Heart right ventricle (tissue), 16 donors: ENCODE results near the gene CBX6. TPM values are rescaled to one million over a fixed set of nuclear protein-coding genes. Genes with fewer than 3 reads are reported as not detected.

Experiments
- ATAC-seq, 8 donors: fragments of 200-7000 bp; cut with Tn5 transposase; one replicate each; pipeline ENCODE4 v1.9.1; 2020; ENCODE audit warnings: mild to moderate bottlenecking in 8 of 8, moderate library complexity in 8 of 8, moderate number of reproducible peaks in 1 of 8
- DNase-seq, 2 donors: peaks; one replicate each; pipeline ENCODE4 v3.0.0-alpha.2; 2020
- H3K27ac ChIP-seq, 10 donors: fragments of 200-600 bp; sonication (generic) in 2 of 10; one replicate each; pipeline versions ENCODE4 v1.5.0 to v1.8.0; 2020 to 2022; ENCODE audit warnings: mild to moderate bottlenecking in 3 of 10
- H3K27me3 ChIP-seq, 7 donors: fragments of 200-600 bp; one replicate each; pipeline ENCODE4 v1.8.0; 2021 to 2022; ENCODE audit warnings: mild to moderate bottlenecking in 2 of 7
- H3K36me3 ChIP-seq, 9 donors: fragments of 200-600 bp; sonication (generic) in 1 of 9; one replicate each; pipeline versions ENCODE4 v1.5.0 to v1.8.0; 2020 to 2022; ENCODE audit warnings: mild to moderate bottlenecking in 2 of 9
- H3K4me1 ChIP-seq, 9 donors: fragments of 200-600 bp; sonication (generic) in 1 of 9; one replicate each; pipeline versions ENCODE4 v1.5.0 to v1.8.0; 2020 to 2022; ENCODE audit warnings: mild to moderate bottlenecking in 4 of 9
- H3K4me3 ChIP-seq, 10 donors: fragments of 200-600 bp; sonication (generic) in 2 of 10; one replicate each; pipeline versions ENCODE4 v1.5.0 to v1.8.0; 2020 to 2022; ENCODE audit warnings: mild to moderate bottlenecking in 7 of 10, moderate library complexity in 2 of 10
- H3K9me3 ChIP-seq, 11 donors: fragments of 200-600 bp in 10 of 11; sonication (generic) in 2 of 11; one replicate each; pipeline versions ENCODE4 v1.5.0 to v1.8.0; 2013 to 2022; ENCODE audit warnings: mild to moderate bottlenecking in 2 of 11, control low read depth in 1 of 11, moderate library complexity in 1 of 11
- CTCF ChIP-seq, 9 donors: fragments of 200-600 bp; sonication (generic) in 2 of 9; IDR thresholded peaks; one replicate each; pipeline versions ENCODE4 v1.5.0 to v1.8.0; 2021 to 2022; ENCODE audit warnings: antibody characterized with exemption in 9 of 9, mild to moderate bottlenecking in 5 of 9, moderate library complexity in 1 of 9
- WGBS, 2 donors: extraction: QIAGEN DNeasy Blood & Tissue Kit; methylation state at CpG; one replicate each; pipeline ENCODE4 v1.1.7; 2013; ENCODE audit warnings: inconsistent platforms in 1 of 2; 5-methylcytosine and 5-hydroxymethylcytosine counted together
- intact Hi-C, 10 donors: fragments of 100-400 bp; cut with DNase I; formaldehyde crosslinking; loops; one replicate each; pipeline versions ENCODE4 v1.11.1 to v1.14.2; 2022
- polyA plus RNA-seq, 2 donors: library from polyadenylated mRNA; stranded (reverse); fragments of 200-250 nt; gene quantifications; one replicate each; pipeline ENCODE4 v1.2.3, GENCODE V29; 2013
- total RNA-seq, 10 donors: library from RNA; stranded (reverse); fragmentation: NEBNext Ultra II Directional in 3 of 10; extraction: Animal tissue kit (Norgen Biotek cat#: 25700) in 3 of 10; gene quantifications; one replicate each; pipeline versions ENCODE4 v1.2.1 to v1.2.4, GENCODE V29; 2021 to 2023
- donor health status: Arrhythmogenic right ventricular cardiomyopathy.
- donor health status: ischemic (EF 13 %, LVEDD 7.1; RV severe dilation, severe dysfunction).
- donor health status: healthy with polysubstance abuse.
- donor health status: DM: no; HTN: yes; CAD: no.
- donor health status: DM: no; HTN: no; CAD: no.
- donor health status: ischemic (EF 25% LVEDD 6.9; RV normal size, moderate dysfunction).
- donor health status: ischemic (EF 25% LVEDD 5.7; RV mildly dilated, moderate dysfunction).
- donor health status: healthy.
- donor health status: DM: yes; HTN: yes; CAD: no.
- donor health status: Ischemic cardiomyopathy.
- donor health status: ischemic (EF 35%, LVEDD 5.7; RV mildly dilated, moderate dysfunction).
- donor health status: nonischemic (EF 11% LVEDD 7.7; RV severe dilation, severe dysfunction).
- donor health status: DM: yes; HTN: yes; CAD: no.
- donor health status: PGD.
- donor health status: ischemic (EF 29% LVEDD 5.4; RV normal size, mild dysfunction).
- donor health status: nonischemic (EF 23%, LVEDD 6.1; RV moderate dilation, normal function).

The CBX6 gene
- total and polyA plus RNA-seq, 12 donors: 17.4 to 49.1 (median 35.1) TPM

GRCh38 chr22:38834991-38835390, 37.0 kb downstream of the CBX6 start:
- ATAC-seq (no peak), DNase-seq (no peak)
- H3K4me1 ChIP-seq: no peaks in the 10 kb centered on the region
- H3K9me3 ChIP-seq: no peaks in the 10 kb centered on the region
- 93 to 96% methylated on average over 5 of the region's 5 CpGs for WGBS, 2 donors
- intact Hi-C loops: no loop called here
- no peak for TF ChIP-seq CTCF (IDR thresholded peaks at IDR 0.05)
- no peaks in the 10 kb centered on the region for H3K36me3 ChIP-seq
- H3K27ac ChIP-seq: no peak overlapping the region
- no peak overlapping the region for H3K4me3 ChIP-seq
- peaks cover 0 to 4% (median 0%) of the 10 kb centered on the region in 7 donors for H3K27me3 ChIP-seq

GRCh38 chr22:38834215-38834953, 37.6 kb downstream of the CBX6 start:
- Histone ChIP-seq H3K27ac (no peak overlapping the region), H3K9me3 (no peaks in the 10 kb centered on the region), H3K36me3 (no peaks in the 10 kb centered on the region), H3K4me1 (no peaks in the 10 kb centered on the region), H3K4me3 (no peak overlapping the region), H3K27me3 (no peaks in the 10 kb centered on the region)
- no peak for DNase-seq
- TF ChIP-seq CTCF (IDR thresholded peaks at IDR 0.05): no peak
- intact Hi-C loops: no loop called here
- WGBS, 2 donors: 78 to 85% methylated on average over 13 of the region's 13 CpGs
- ATAC-seq: no peak

DNA sequence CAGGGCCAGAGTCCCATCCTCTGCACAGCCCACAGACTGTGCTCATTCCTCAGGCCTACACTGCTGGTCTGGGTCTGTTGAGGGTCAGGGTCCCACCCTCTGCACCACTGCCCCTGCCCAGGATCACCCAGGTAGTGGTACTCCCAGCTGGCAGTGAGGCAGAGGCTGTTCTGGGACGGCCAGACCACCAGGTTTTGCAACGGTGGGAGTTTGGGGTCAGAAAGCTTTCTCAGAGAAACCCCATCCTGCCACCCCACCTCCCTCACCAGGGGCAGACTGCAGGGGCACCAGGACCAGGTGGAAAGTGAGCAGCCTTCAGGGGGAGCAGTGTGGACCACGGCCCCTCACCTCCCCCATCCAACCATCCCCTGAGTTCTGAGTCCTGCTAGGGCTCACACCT, 39.0 kb downstream of the CBX6 start:
- no peaks in the 10 kb centered on the region for H3K36me3 ChIP-seq
- DNase-seq (no peak), ATAC-seq (no peak)
- H3K9me3 ChIP-seq: peaks cover 0 to 3% (median 0%) of the 10 kb centered on the region in 11 donors
- WGBS, 2 donors: 80 to 81% methylated on average over 3 of the region's 3 CpGs
- H3K4me1 ChIP-seq: no peaks in the 10 kb centered on the region
- intact Hi-C loops: no loop called here
- no peaks in the 10 kb centered on the region for H3K27me3 ChIP-seq
- no peak overlapping the region for H3K4me3 ChIP-seq
- no peak for TF ChIP-seq CTCF (IDR thresholded peaks at IDR 0.05)
- H3K27ac ChIP-seq: no peak overlapping the region

DNA sequence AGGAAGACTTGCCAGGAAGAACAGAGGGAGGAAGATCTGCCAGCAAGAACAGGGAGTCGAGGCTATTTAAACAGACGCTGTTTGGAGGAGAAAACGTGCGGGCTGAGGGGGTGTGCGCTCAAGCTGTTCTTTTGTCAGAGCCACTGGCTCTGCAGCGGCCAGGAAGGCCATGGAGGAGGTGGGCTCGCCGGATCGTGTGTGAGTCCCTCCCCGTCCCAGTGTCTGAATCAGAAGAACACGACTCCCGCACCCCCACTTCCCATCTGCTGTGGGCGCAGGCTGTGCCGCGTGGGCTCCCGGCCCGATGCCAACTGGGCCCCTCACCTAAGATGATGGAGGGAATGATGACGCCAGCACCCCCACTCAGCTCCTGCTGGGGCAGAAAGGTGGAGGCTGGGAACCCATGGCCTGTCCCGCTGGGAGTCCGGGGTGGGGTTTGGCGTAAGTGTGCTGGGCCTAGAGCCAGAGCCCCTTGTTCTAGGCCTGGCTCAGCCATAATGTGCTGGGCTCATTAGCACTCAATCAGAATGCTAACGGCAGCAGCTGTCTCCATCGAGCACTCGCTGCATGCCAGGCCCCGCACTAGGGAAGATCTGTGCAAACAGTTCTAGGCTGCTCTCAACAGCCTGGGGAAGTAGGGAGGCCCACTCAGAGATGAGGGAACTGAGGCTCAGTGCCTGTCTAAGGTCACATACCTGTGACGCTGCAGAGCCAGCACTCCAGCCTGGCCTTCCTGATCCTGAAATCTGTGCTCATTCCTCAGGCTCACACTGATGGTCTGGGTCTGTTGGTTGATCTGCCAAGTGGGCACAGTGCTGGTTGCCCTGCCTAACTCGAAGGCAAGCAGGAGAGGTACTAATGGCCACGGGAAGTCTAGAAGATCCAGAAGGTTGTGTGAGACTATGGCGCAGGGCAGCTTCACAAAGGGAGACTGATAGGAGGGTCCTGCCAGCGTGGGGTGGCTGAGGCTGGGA, 39.7 kb downstream of the CBX6 start:
- Histone ChIP-seq H3K9me3 (peaks cover 0 to 3% (median 0%) of the 10 kb centered on the region in 11 donors), H3K4me1 (no peaks in the 10 kb centered on the region), H3K27me3 (no peaks in the 10 kb centered on the region), H3K36me3 (peaks cover 0 to 3% (median 0%) of the 10 kb centered on the region in 9 donors), H3K4me3 (no peak overlapping the region), H3K27ac (no peak overlapping the region)
- intact Hi-C loops: no loop called here
- DNase-seq (no peak), ATAC-seq (no peak)
- no peak for TF ChIP-seq CTCF (IDR thresholded peaks at IDR 0.05)
- WGBS, 2 donors: 81 to 82% methylated on average over 30 of the region's 30 CpGs
